ENCODE results near the gene LAG3.
"Not testable (repeated sequence)": the region's sequence is repeated elsewhere in the genome, so short reads cannot be mapped to it uniquely, and the experiment has no call there.

The LAG3 gene

DNA sequence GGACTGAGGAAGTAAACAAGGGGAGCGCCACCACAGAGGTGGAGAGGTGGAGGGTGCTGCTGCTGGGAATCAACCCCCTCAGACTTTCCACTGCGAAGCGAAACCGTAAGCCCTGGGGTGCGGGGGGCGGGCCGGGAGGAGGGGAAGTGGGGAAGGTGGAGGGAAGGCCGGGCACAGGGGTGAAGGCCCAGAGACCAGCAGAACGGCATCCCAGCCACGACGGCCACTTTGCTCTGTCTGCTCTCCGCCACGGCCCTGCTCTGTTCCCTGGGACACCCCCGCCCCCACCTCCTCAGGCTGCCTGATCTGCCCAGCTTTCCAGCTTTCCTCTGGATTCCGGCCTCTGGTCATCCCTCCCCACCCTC lies at the start of gene LAG3:
Gene LAG3 (plus strand): TSS at position 190 of the 365 bp plus-strand sequence. CDS start 333 bp downstream, outside the sequence.
- peak; percentile 62 for DNase-seq

- DNase-seq, result no peak
Measured at GRCh38 chr12:6722863-6723262, 49.5 kb upstream of the LAG3 start.

DNA sequence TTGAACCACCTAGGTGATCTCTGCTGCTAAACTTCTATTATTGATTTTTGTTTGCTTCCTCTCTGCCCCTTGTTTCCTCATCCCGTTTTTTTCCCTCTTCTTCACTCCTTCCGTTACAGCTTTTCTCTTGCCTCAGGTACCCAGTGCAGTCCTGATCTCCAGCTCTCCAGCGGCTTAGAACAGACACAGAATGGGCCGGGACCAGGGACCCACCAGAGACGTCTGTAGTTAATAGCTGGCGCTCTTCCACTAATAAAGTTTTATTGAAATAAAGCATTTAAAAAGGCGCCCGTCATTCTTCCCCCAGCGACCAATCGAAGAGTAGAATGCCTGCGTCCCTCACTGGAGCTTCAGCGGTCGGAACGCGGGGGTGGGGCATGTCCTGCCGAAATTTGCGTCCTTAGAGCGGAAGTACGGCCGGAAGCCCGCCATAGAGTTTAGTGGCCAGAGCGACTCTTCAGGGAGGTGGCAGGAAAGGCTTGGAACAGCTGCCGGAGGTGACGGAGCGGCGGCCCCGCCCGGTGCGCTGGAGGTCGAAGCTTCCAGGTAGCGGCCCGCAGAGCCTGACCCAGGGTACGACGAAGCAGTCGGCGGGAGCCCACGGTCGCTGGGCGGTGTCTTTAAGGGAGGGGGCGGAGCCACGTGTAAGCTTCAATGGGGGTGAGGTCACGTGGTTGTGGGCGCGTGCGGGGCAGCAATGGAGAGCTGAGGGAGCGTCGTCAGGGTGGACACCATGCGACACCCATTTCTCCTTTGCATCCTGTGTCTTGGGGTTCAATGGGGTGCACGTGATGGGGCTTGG lies 48.5 kb upstream of the LAG3 start, which contains the start of gene COPS7A:
Gene COPS7A (plus strand): TSS at position 440 of the 802 bp plus-strand sequence. CDS start 611 bp downstream, outside the sequence.
- peak; percentile 91 for DNase-seq

DNA sequence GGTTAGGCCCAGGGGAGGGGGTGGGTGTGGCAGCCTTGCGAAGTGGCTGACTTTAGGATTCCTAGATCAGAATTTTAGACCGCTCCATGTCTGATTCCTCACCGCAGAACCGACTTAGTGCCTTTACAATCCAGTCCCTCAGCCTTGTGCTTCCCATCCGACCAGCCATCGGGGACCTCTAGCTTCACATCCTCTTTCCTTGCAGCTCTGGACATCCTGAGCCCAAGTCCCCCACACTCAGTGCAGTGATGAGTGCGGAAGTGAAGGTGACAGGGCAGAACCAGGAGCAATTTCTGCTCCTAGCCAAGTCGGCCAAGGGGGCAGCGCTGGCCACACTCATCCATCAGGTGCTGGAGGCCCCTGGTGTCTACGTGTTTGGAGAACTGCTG lies 47.9 kb upstream of the LAG3 start:
- DNase-seq, result no peak

- DNase-seq, result no peak
Measured at GRCh38 chr12:6725350-6725749, 47.0 kb upstream of the LAG3 start.

GRCh38 chr12:6729186-6729585 lies 43.1 kb upstream of the LAG3 start:
- no peak for DNase-seq

GRCh38 chr12:6730169-6730568 lies 42.2 kb upstream of the LAG3 start:
- DNase-seq, result no peak

- no peak for DNase-seq
Measured at GRCh38 chr12:6734506-6735387, 37.6 kb upstream of the LAG3 start.

DNA sequence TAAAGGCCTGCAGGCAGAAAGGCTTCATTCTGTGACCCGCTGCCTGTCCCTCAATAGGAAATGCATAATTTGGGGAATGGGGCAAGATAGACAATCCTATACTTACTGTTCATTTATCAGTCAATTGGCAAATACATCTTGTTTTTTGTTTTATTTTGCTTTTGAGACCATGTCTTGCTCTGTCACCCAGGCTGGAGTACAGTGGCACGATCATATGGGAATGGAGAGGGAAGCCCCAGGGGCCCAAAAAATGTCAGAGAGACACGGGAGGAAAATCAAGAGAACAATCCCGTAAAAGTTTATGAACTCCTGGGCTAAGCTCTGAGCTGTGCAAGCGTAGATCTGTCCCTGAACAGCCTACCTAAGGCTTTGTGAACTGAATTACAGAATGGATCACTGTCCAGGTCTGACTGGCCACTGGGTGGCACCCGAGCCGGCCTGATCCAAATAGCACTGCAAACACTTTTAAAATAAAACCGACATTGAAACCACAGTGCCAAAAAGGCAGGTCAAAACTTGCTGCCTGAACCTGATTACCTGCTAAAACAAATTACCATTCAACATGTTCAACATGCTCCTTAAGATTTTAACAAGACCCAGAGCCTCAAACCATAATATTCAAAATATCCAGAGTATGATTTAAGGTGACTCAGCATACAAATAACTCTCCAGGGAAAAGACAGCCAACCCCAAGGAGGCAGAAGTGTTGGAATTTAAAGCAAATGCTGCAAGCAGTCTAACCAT lies 36.7 kb upstream of the LAG3 start:
- peak; percentile 33 for DNase-seq

- DNase-seq, result no peak
Measured at GRCh38 chr12:6736754-6737153, 35.6 kb upstream of the LAG3 start.

- not testable (repeated sequence) for DNase-seq
Measured at GRCh38 chr12:6742080-6742479, 30.2 kb upstream of the LAG3 start.

GRCh38 chr12:6742834-6743233 lies 29.5 kb upstream of the LAG3 start:
- no peak for DNase-seq

- not testable (repeated sequence) for DNase-seq
Measured at GRCh38 chr12:6743300-6743699, 29.0 kb upstream of the LAG3 start.

DNA sequence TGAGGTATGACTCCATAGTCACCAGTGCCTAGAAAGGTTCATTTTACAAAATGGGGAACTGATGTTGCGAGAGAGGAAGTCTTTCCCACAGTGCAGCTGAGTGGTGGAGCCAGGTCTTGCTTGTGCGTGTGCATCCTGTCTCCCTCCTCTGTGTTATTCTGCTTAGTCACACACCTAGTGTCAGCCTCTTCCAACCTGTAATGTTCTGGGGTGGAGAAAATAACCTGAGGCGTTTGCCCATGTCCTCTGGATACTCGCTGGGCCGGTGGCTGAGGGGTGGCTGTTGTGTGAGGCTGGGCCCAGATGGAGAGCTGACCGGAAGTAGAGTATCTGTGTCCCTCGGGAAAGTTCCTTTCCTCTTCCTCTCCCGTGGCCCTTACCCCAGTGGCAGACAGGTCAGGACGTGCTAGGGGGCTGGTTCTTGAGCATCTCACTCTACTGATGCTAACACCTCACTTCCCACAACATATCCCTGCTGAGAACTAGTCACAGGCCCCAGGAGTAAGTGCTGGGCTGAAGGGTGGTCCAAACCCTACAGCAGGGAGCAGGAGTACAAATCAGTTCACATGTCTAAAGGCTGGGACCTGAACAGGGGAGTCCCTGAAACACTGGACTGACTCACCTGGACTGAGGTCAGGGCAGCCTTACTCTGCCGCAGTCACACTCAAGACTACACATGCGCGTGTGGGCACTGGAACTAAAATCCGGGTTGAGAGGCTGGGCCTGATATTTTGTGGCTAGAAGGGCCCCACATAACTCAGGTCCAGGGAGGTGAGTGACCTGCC lies 26.4 kb upstream of the LAG3 start:
- DNase-seq, result no peak

- DNase-seq, result no peak
Measured at GRCh38 chr12:6747216-6747615, 25.1 kb upstream of the LAG3 start.

DNA sequence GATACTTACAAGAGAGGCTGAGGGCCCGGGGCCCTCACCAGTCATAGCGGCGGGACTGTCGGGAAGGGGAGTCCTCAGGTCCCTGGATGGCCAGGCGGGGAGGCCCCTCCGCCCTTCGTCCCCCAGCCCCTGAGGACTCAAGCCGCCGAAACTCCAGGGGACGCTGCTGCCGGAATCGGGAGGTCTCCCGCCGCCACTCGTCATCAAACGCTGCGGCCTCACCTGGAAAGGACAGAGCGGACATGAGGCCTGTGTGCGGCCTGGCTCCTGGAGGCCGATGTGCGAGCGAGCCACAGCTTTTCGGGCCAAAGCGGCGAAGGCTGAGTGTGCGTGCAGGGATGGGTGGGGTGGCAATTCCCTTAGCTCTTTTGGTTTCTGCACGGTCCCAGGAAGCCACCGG lies 23.6 kb upstream of the LAG3 start:
- no peak for DNase-seq

DNA sequence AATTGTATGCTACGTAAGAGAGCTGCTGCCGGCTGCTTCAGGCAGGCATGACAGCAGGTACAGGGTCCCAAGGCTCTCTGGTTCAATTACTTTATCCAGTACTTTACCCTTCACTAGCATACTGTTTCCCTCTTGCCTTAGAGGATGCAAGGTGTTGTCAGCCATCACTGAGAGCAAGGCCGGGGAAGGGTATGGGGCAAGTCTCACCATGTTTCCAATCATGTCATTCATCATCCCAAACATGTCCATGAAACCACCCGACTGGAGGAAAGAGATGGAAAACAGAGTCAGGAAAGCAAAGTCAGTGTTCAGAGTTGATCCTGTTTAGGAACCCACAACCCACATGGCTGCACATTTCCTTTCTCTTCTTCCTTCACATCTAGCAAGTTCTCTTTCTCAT lies 21.8 kb upstream of the LAG3 start:
- no peak for DNase-seq

- no peak for DNase-seq
Measured at GRCh38 chr12:6751767-6752166, 20.6 kb upstream of the LAG3 start.

DNA sequence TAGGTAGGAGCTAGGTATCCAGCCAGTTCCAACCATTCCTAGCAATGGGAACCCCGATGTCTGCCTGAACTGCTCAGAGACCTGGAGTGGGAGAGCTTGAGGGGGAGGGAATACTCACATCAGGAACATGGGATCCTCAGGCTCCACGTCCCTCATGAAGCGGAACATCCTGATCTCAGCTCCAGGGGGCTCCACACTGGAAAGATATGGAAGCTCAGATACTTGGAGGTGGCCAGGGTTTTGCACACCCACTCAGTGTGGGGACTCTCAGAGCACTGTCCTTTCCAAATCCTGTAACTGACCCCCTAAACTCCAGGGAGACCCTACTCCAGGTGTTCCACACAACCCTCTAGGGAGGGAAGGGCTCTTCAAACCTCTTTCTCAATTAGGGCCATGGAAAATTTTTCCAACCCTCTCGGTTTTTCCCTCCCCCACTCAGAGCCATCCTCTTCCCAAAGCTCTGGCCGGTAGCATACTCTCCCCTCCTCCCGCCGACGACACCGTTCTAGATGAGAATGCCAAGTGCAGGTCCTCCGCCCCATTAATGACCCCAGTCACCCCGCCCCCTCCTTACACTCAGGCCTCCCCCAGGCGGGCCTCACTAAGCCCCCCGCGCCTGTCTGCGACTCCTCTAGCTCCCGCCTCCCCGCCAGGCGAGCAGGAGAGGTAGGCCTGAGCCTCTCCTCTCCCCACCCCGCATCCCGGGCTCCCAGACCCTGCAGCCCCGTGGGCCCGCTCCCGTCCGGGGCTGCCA lies 20.0 kb upstream of the LAG3 start:
- DNase-seq, result peak; percentile 38

DNA sequence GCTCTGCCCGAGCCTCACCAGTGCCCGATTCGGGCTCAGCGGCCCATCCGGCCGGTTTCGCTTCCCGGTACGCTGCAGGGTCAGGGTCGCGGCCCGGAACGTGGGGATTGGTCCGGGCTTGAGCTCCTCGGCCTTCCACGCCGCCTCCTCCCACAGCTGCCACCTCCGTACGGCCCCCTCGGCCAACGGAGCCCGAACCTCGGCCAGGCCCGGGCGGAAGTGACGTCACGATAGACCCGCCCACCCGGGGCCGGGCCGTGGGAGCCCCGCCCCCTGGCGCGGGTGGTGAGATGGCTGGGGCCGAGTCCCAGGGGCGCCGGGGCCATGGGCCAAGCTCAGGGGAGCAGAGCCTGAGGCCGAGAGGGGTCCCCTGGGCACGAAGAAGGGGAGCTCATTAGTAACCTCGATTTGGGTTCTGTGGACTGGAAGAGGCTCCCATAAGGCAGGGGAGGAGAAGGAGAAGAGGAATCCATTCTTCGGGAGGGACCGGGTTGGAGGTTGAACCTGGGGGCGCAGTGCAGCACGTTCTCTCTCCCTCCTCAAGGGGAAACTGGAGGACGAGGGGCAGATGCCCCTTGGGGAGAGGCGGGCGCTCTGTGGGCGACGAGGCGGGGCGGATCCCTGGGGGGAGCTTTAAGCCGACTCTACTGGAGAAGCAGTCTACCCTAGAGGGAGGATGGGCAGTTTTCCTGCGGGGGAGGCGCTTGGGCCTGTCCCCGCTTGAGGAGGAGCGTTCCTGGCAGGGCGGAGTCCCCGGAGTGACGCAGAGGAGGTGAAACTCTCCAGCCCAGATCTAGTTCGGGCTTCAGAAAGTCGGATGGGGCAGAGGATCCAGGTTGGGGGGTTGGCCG lies 19.2 kb upstream of the LAG3 start, which contains the start of gene MLF2:
Gene MLF2 (minus strand): TSS at position 221 of the 851 bp plus-strand sequence. CDS start 807 bp downstream, outside the sequence.
- DNase-seq, result peak; percentile 97
